ENCODE results near the gene SALL1. TPM values are rescaled to one million over a fixed set of nuclear protein-coding genes. Genes with fewer than 3 reads are reported as not detected.

Gene SALL1
- total RNA-seq, 1 donor from 2014 or later, result not detected

GRCh38 chr16:51144203-51144602 is 6.9 kb downstream of the SALL1 start:
- FAIRE-seq (no peak), DNase-seq (ENCODE audit: low read depth) (no peak)
- TF ChIP-seq CTCF (IDR thresholded peaks at IDR 0.05; ENCODE audit: insufficient read depth, low read length, severe bottlenecking), result no peak
- Histone ChIP-seq H3K27me3 (ENCODE audit: control insufficient read depth, insufficient read depth, low read length) (peaks cover 5% of the 10 kb centered on the region), H3K4me3 (ENCODE audit: low read depth, low read length) (no peak overlapping the region), H3K36me3 (ENCODE audit: control insufficient read depth, insufficient read depth, low read length) (no peaks in the 10 kb centered on the region)

GRCh38 chr16:51143196-51143977 is 7.7 kb downstream of the SALL1 start:
- no peak overlapping the region for H3K4me3 ChIP-seq (ENCODE audit: low read depth, low read length)
- peaks cover 3% of the 10 kb centered on the region for H3K27me3 ChIP-seq (ENCODE audit: control insufficient read depth, insufficient read depth, low read length)
- DNase-seq (ENCODE audit: low read depth) (no peak), FAIRE-seq (no peak)
- no peaks in the 10 kb centered on the region for H3K36me3 ChIP-seq (ENCODE audit: control insufficient read depth, insufficient read depth, low read length)
- TF ChIP-seq CTCF (IDR thresholded peaks at IDR 0.05; ENCODE audit: insufficient read depth, low read length, severe bottlenecking), result no peak

- no peak for TF ChIP-seq CTCF (IDR thresholded peaks at IDR 0.05; ENCODE audit: insufficient read depth, low read length, severe bottlenecking)
- no peak for FAIRE-seq
- no peak for DNase-seq (ENCODE audit: low read depth)
- Histone ChIP-seq H3K36me3 (ENCODE audit: control insufficient read depth, insufficient read depth, low read length) (no peaks in the 10 kb centered on the region), H3K4me3 (ENCODE audit: low read depth, low read length) (no peak overlapping the region), H3K27me3 (ENCODE audit: control insufficient read depth, insufficient read depth, low read length) (no peaks in the 10 kb centered on the region)
Observed at GRCh38 chr16:51141541-51141940, 9.5 kb downstream of the SALL1 start.

GRCh38 chr16:51141106-51141505 is 10.0 kb downstream of the SALL1 start:
- FAIRE-seq (no peak), DNase-seq (ENCODE audit: low read depth) (no peak)
- Histone ChIP-seq H3K27me3 (ENCODE audit: control insufficient read depth, insufficient read depth, low read length) (no peaks in the 10 kb centered on the region), H3K4me3 (ENCODE audit: low read depth, low read length) (no peak overlapping the region), H3K36me3 (ENCODE audit: control insufficient read depth, insufficient read depth, low read length) (no peaks in the 10 kb centered on the region)
- TF ChIP-seq CTCF (IDR thresholded peaks at IDR 0.05; ENCODE audit: insufficient read depth, low read length, severe bottlenecking), result no peak

GRCh38 chr16:51140112-51140511 is 11.0 kb downstream of the SALL1 start:
- Histone ChIP-seq H3K4me3 (ENCODE audit: low read depth, low read length) (no peak overlapping the region), H3K27me3 (ENCODE audit: control insufficient read depth, insufficient read depth, low read length) (no peaks in the 10 kb centered on the region), H3K36me3 (ENCODE audit: control insufficient read depth, insufficient read depth, low read length) (no peaks in the 10 kb centered on the region)
- FAIRE-seq (no peak), DNase-seq (ENCODE audit: low read depth) (no peak)
- no peak for TF ChIP-seq CTCF (IDR thresholded peaks at IDR 0.05; ENCODE audit: insufficient read depth, low read length, severe bottlenecking)

- Histone ChIP-seq H3K4me3 (ENCODE audit: low read depth, low read length) (no peak overlapping the region), H3K36me3 (ENCODE audit: control insufficient read depth, insufficient read depth, low read length) (no peaks in the 10 kb centered on the region), H3K27me3 (ENCODE audit: control insufficient read depth, insufficient read depth, low read length) (no peaks in the 10 kb centered on the region)
- no peak for DNase-seq (ENCODE audit: low read depth)
- no peak for FAIRE-seq
- no peak for TF ChIP-seq CTCF (IDR thresholded peaks at IDR 0.05; ENCODE audit: insufficient read depth, low read length, severe bottlenecking)
Observed at GRCh38 chr16:51139568-51139967, 11.5 kb downstream of the SALL1 start.
